GM21515 (cell line): Measurements from ENCODE around the gene DDX60.
"Not testable (repeated sequence)": the region's sequence is repeated elsewhere in the genome, so short reads cannot be mapped to it uniquely, and the experiment has no call there.

Source experiments
- ATAC-seq: cut with Tn5 transposase; IDR thresholded peaks from one replicate; pipeline ENCODE4 v1.9.1; 2021; ENCODE audit not compliant: unreplicated experiment

Gene DDX60

DNA sequence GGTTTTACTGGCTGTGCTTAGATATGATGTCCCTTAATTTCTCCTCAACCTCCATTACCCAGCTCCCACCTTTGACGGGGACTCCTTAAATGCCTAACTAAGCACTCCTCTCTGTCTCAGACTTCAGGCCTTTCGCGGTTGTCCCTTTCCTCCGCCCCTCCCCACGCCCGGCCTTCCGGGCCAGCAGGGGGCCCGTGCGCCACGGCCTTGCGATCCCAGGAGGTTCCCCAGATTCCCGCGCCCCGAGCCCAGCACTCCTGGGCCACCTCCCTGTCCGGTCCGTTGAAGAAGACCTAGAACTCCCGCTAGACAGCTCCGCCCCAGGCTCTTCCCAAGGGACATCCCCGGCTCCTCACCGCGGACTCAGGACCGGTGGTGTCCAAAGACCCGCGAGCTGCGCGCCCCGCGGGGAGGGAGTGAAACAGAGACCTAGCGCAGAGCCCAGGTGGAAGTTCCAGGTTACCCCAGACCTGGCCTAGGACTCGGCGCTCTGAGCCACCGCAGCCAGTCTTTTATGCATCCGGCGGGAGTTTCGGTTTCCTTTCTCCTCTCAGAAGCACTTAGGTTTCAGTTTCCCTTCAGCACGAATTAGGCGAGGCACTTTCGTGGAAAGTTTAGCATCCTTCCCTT, at the start of gene DDX60:
Gene DDX60, minus strand, starts transcription at position 487 of the 630 bp plus-strand sequence. CDS start 7,493 bp downstream, outside the sequence.
- ATAC-seq, result peak; percentile 99

DNA sequence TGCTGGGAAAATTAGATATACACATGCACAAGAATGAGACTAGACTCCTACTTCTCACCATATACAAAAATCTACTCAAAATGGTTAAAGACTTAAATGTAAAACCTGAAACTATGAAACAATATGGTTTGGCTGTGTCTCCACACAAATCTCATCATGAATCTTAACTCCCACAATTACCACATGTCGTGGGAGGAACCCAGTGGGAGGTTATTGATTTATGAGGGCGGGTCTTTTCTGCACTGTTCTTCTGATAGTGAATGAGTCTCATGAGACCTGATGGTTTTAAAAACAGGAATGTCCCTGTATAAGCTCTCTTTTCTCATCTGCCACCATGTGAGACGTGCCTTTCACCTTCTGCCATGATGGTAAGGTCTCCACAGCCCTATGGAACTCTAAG, 48.5 kb upstream of the DDX60 start:
- no peak for ATAC-seq

- ATAC-seq, result no peak
These were observed 43.5 kb upstream of the DDX60 start for GRCh38 chr4:168362025-168362401.

- no peak for ATAC-seq
These were observed 42.9 kb upstream of the DDX60 start for GRCh38 chr4:168361365-168362024.

GRCh38 chr4:168360271-168360670, 41.7 kb upstream of the DDX60 start:
- no peak for ATAC-seq

DNA sequence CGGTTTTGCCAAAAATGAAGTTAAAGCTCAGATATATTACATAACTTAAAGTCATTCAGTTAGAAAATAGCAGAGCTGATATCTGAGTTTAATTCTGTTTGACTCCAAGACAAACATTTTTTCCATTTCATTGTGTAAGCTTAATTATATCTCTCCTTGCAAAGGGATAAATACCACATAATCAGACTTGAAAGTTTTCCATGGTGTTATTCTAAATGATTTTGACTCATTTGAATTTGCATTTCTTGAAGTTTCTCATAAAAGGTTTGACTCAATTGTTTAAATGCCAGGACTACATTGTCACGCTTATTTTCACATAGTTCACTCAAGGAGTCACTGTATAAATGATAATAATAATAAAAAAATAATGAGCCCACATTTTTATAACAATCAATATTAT, 39.4 kb upstream of the DDX60 start:
- no peak for ATAC-seq

DNA sequence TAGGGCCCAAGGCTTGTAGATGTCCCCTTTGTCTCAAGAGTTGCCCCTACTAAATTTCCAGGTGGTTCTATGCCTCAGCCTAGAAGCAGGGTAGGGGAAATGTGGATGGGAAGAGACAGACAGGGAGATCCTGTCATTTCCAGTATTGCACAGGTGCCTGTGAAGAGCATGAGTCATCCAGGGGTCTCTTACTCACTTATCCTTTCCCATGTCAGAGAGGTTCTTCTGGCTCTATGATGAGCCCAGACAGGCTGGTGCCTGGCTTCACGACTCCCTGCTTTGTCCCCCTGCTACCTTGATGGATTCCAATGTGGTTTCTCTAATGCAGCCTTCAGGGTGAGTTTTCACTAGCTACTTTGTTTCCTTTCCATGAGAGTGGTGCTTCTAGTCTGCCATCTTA, 35.2 kb upstream of the DDX60 start:
- no peak for ATAC-seq

DNA sequence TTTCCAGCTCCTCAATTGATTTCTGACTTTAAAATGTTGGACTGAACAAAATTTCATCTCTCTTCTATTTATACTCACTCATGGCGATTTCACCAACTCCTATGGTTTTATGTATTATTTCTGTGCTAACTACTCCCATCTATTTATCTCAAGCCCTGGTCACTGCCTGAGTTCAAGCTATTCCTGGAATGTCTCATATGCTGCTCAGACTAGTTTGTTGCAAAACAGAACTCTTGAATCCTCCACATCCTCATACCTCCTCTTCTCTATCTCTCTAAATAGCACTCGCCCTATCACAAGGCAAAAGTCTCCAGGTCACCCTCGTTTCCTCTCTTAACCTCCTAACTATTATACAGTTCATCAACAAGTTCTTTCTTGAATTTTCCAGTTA, 19.0 kb upstream of the DDX60 start:
- ATAC-seq, result no peak

- no peak for ATAC-seq
These were observed 18.4 kb upstream of the DDX60 start for GRCh38 chr4:168336837-168337549.

- ATAC-seq, result no peak
These were observed 17.1 kb upstream of the DDX60 start for GRCh38 chr4:168335621-168336020.

DNA sequence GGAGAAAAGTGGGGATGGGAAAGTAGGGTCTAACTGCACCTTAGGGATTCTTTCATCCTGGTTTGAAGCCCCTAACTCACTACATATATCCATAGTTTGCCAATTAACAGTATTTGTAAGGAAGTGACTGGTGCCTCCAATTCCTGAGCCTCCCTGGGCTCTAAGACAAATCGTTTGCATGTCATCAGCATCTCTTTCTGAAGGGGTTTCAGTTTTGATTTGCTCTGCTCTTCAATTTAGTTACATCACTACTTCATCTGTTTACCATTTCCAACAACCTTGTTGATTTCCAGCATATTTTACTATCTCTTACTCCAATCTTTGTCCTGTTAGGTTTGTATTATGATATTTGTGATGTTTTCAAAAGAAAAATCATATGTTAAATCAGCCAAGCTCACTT, 15.5 kb upstream of the DDX60 start:
- ATAC-seq, result no peak

DNA sequence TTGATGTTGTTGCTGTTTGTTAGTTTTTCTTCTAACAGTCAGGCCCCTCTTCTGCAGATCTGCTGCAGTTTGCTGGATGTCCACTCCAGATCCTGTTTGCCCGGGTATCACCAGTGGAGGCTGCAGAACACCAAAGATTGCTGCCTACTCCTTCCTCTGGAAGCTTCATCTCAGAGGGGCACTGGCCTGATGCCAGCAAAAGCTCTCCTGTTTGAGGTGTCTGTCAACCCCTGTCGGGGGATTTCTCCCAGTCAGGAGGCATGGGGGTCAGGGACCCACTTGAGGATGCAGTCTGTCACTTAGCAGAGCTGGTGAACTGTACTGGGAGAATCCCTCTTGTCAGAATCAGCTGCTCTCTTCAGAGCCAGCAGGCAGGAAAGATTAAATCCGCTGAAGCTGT, 12.0 kb upstream of the DDX60 start:
- not testable (repeated sequence) for ATAC-seq

- ATAC-seq, result no peak
These were observed 7.0 kb upstream of the DDX60 start for GRCh38 chr4:168325591-168325990.

GRCh38 chr4:168321006-168321405, 2.5 kb upstream of the DDX60 start:
- ATAC-seq, result no peak

GRCh38 chr4:168319486-168320019, 1.0 kb upstream of the DDX60 start:
- no peak for ATAC-seq

- ATAC-seq, result no peak
These were observed 931 bp downstream of the DDX60 start for GRCh38 chr4:168317621-168318020.

DNA sequence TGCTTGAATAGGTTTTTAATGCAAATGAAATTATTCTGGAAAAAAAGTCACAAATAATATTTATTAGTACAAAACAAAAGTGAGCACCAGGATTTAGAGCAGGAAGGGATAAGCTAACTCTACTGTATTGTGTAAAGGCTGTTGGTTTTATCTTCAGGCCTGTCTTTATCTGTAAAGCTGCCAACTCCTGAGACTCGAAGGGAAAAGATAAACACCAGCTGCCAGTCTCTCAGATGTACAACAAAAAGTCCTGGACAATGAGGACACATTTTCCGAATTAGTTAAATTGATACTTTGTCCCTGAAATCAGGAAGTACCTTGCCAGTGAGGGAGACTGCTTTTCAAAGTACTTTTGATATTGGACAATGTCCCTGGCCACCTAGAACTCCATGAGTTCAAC, 8.8 kb downstream of the DDX60 start:
- ATAC-seq, result no peak

DNA sequence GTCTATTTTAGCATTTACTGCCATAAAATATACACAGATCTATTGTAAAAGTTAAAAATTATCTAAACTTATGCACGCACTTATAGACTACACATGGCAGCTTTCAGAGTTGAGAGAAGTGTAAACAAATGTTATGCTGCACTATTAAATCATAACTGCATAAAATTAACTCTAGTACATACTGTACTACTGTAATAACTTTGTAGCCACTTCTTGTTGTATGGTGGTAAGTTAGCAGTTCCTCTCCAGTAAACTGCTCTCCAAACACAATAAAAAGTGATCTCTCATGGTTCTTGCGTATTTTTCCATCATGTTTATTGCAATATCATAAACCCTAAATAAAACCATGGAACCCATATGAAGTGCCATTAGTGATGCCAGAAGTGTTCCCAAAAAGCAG, 9.6 kb downstream of the DDX60 start:
- ATAC-seq, result no peak

DNA sequence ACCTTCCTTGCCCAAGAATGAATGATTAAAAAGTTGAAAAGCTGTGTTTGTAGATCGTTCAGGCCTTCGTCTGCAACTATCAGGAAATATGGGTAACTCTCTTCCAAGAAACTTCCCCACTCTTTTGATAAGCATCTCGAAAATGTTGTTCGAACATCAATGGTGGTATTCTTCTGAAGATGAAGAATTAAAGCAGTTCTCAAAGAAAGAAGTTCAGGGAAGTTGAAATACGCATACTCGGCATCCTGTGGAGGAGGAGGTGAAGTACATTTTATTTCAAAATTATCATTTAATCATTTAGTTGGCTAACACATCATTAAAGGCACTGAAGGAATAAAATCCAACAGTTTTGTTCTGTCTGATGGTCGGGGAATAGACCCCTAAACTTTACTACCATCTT, 12.1 kb downstream of the DDX60 start:
- ATAC-seq, result no peak

- no peak for ATAC-seq
These were observed 13.7 kb downstream of the DDX60 start for GRCh38 chr4:168304744-168305459.

DNA sequence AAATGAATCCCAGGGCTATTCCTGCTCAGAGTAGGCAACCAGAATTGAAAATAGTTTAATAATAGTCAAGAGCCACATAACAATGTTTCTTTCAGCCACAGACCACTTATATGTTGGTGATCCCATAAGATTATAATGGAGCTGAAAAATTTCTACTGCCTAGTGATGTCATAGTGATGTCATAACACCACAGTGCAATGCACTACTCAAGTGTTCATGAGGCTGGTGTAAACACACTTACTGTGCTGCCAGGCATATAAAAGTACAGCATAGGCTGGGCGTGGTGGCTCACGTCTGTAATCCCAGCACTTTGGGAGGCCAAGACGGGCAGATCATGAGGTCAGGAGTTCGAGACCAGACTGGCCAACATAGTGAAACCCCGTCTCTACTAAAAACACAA, 15.1 kb downstream of the DDX60 start:
- not testable (repeated sequence) for ATAC-seq
